Psoas muscle (tissue), 8 donors: Measurements from ENCODE around the gene OCA2. TPM values are rescaled to one million over a fixed set of nuclear protein-coding genes. Genes with fewer than 3 reads are reported as not detected.
A peak's percentile ranks its signal among the peaks of the same experiment; 100 is the strongest.

Experiments
- ATAC-seq, 4 donors: fragments of 200-7000 bp; cut with Tn5 transposase; one replicate each; pipeline ENCODE4 v1.9.1; 2020; ENCODE audit warnings: moderate library complexity in 3 of 4, mild to moderate bottlenecking in 2 of 4
- DNase-seq, 2 donors: peaks; one replicate each; pipeline ENCODE4 v3.0.0-alpha.2; 2020
- H3K27ac ChIP-seq: fragments of 200-600 bp; one replicate; pipeline ENCODE4 v1.8.0; 2022
- H3K27me3 ChIP-seq, 3 donors: fragments of 200-600 bp in 1 of 3; one replicate each; pipeline versions ENCODE4 v1.6.1 to v1.8.0; 2013 to 2022; ENCODE audit warnings: low read length in 2 of 3, mild to moderate bottlenecking in 2 of 3, moderate library complexity in 1 of 3; ENCODE audit not compliant: insufficient read depth in 3 of 3
- H3K36me3 ChIP-seq, 2 donors: fragments of 200-600 bp in 1 of 2; one replicate each; pipeline versions ENCODE4 v1.6.1 to v1.8.0; 2013 to 2022; ENCODE audit warnings: low read depth in 1 of 2, mild to moderate bottlenecking in 1 of 2, moderate library complexity in 1 of 2; ENCODE audit not compliant: insufficient read depth in 1 of 2
- H3K4me1 ChIP-seq: fragments of 200-600 bp; one replicate; pipeline ENCODE4 v1.8.0; 2022
- H3K4me3 ChIP-seq: fragments of 200-600 bp; one replicate; pipeline ENCODE4 v1.8.0; 2022; ENCODE audit warnings: mild to moderate bottlenecking
- H3K9me3 ChIP-seq: fragments of 200-600 bp; one replicate; pipeline ENCODE4 v1.8.0; 2022
- WGBS, 3 donors: extraction: QIAGEN DNeasy Blood & Tissue Kit; methylation state at CpG; one replicate each; pipeline versions ENCODE4 v1.1.6 to v1.1.7; 2013; 5-methylcytosine and 5-hydroxymethylcytosine counted together
- intact Hi-C, 2 donors: fragments of 100-400 bp; cut with DNase I; formaldehyde crosslinking; loops; one replicate each; pipeline versions ENCODE4 v1.11.0 to v1.14.2; 2022
- polyA plus RNA-seq, 3 donors: library from polyadenylated mRNA; stranded (reverse); fragments of 200-250 nt; gene quantifications; one replicate each; pipeline ENCODE4 v1.2.3, GENCODE V29; 2013
- total RNA-seq, 4 donors: library from RNA; stranded (reverse); fragmentation: NEBNext Ultra II Directional in 2 of 4; extraction: Animal tissue kit (Norgen Biotek cat#: 25700) in 2 of 4; gene quantifications; one replicate each; pipeline versions ENCODE4 v1.2.1 to v1.2.4, GENCODE V29; 2021 to 2023
- TF ChIP-seq, protein P1 (sequence below): fragments of 200-600 bp; IDR thresholded peaks from one replicate; pipeline ENCODE4 v1.8.0; 2022; ENCODE audit warnings: antibody characterized with exemption
- donor health status: healthy with polysubstance abuse.
- donor health status: DM: no; HTN: no; CAD: no; lungs with moderate emphysema.
- donor health status: Bipolar disorder and iron deficiency.
- donor health status: healthy.
- donor health status: DM: yes; HTN: yes; CAD: no.
- donor health status: DM: no; HTN: no; CAD: no.
- donor health status: DM: no; HTN: no; CAD: no.
- donor health status: DM: yes; HTN: yes; CAD: no.

OCA2 gene
- total and polyA plus RNA-seq, 7 donors = 0.03 to 0.52 (median 0.17) TPM; not detected in 2

DNA sequence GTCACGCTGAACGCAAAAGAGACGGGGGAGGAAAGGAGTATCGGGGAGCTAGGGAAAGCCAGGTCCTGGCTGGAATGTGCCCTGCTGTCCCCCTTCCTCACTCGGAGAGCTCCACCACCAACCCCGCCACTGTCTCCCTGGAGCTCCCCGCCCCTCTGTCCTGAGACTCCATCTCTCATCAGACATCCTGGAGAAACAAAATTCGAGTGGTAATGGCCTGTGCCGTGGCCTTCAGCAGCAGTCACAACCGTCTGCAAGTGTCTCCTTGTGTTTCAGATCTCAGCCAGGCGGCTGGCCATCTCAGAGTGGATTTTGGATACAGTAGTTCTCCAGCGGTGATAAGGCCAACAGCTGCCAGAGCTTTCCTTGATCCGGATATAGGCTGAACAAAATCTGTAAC, 76.9 kb downstream of the OCA2 start:
- WGBS, 3 donors = 51 to 66% (median 54%) methylated on average over 11 to 13 of the region's 13 CpGs
- H3K4me1 ChIP-seq = no peaks in the 10 kb centered on the region
- TF ChIP-seq, protein P1, sequence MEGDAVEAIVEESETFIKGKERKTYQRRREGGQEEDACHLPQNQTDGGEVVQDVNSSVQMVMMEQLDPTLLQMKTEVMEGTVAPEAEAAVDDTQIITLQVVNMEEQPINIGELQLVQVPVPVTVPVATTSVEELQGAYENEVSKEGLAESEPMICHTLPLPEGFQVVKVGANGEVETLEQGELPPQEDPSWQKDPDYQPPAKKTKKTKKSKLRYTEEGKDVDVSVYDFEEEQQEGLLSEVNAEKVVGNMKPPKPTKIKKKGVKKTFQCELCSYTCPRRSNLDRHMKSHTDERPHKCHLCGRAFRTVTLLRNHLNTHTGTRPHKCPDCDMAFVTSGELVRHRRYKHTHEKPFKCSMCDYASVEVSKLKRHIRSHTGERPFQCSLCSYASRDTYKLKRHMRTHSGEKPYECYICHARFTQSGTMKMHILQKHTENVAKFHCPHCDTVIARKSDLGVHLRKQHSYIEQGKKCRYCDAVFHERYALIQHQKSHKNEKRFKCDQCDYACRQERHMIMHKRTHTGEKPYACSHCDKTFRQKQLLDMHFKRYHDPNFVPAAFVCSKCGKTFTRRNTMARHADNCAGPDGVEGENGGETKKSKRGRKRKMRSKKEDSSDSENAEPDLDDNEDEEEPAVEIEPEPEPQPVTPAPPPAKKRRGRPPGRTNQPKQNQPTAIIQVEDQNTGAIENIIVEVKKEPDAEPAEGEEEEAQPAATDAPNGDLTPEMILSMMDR = no peak
- intact Hi-C loops = no loop called here
- no peak overlapping the region for H3K4me3 ChIP-seq
- no peaks in the 10 kb centered on the region for H3K9me3 ChIP-seq
- H3K27ac ChIP-seq = no peak overlapping the region
- H3K27me3 ChIP-seq = no peaks in the 10 kb centered on the region
- no peak for ATAC-seq
- no peaks in the 10 kb centered on the region for H3K36me3 ChIP-seq
- DNase-seq = no peak

- Histone ChIP-seq H3K9me3 (no peaks in the 10 kb centered on the region), H3K27ac (no peak overlapping the region), H3K4me1 (no peaks in the 10 kb centered on the region), H3K27me3 (no peaks in the 10 kb centered on the region), H3K4me3 (no peak overlapping the region), H3K36me3 (no peaks in the 10 kb centered on the region)
- DNase-seq = no peak
- no peak for ATAC-seq
- WGBS, 3 donors = 48 to 58% (median 49%) methylated on average over 17 of the region's 17 CpGs
- TF ChIP-seq, protein P1 = peak; percentile 28
- intact Hi-C loops = no loop called here
Observed at GRCh38 chr15:28021281-28022039, 77.7 kb downstream of the OCA2 start.

GRCh38 chr15:28020644-28021043, 78.5 kb downstream of the OCA2 start:
- Histone ChIP-seq H3K4me1 (no peaks in the 10 kb centered on the region), H3K27ac (no peak overlapping the region), H3K27me3 (no peaks in the 10 kb centered on the region), H3K9me3 (no peaks in the 10 kb centered on the region), H3K36me3 (no peaks in the 10 kb centered on the region), H3K4me3 (no peak overlapping the region)
- TF ChIP-seq, protein P1 = no peak
- WGBS, 3 donors = 76 to 80% (median 76%) methylated on average over 6 of the region's 6 CpGs
- ATAC-seq (no peak), DNase-seq (no peak)
- intact Hi-C loops = no loop called here

DNA sequence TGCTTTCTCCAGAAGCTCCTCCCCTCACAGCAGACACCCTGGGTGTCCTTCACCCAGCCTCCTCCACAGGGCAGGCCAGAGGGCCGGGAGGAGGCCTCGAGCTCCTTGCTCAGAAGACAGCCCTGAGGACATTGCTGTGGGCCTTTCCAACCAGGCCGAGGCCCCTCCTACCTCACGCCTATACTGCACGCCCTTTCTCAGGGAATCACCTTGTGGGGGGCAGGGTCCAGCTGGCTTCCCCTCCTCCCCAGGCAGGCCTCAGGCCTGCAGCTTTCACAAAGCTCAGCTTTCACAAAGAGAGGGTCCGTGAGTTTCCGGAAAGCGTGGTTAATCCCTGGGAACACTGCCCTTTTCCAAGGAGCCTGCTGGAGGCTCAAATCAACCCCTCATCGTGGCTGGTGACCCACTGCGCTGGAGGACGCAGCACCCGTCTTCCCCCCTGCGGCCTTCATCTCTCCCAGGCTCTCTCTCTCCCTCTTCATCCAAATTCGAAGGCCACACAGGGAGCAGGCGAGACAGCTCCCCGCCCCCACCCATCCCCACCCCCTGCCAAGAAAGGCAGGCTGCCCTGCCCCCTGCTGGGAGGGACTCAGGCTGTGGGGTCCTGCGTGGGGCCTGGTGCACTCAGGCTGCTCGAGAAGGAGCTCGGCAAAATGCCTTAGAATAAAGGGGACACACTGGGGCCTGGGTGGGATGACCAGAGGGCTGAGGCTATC, 79.4 kb downstream of the OCA2 start:
- H3K36me3 ChIP-seq = no peaks in the 10 kb centered on the region
- no peak overlapping the region for H3K4me3 ChIP-seq
- H3K27me3 ChIP-seq = no peaks in the 10 kb centered on the region
- ATAC-seq = no peak
- H3K4me1 ChIP-seq = no peaks in the 10 kb centered on the region
- no peak overlapping the region for H3K27ac ChIP-seq
- no peak for DNase-seq
- H3K9me3 ChIP-seq = no peaks in the 10 kb centered on the region
- intact Hi-C loops = no loop called here
- TF ChIP-seq, protein P1 = no peak
- 59 to 72% (median 64%) methylated on average over 19 of the region's 19 CpGs for WGBS, 3 donors
